Vagina (tissue), 2 donors: ENCODE results near the gene ANKRD22. TPM values are rescaled to one million over a fixed set of nuclear protein-coding genes. Genes with fewer than 3 reads are reported as not detected.

ENCODE experiments used
- DNase-seq, 2 donors: peaks; one replicate each; pipeline ENCODE4 v3.0.0-alpha.2; 2017; ENCODE audit errors: extremely low spot score in 2 of 2
- H3K27ac ChIP-seq: fragments of 200-600 bp; sonication (generic); one replicate; pipeline ENCODE4 v1.5.1; 2019
- H3K27me3 ChIP-seq: fragments of 200-600 bp; sonication (generic); one replicate; pipeline ENCODE4 v1.5.1; 2019
- H3K36me3 ChIP-seq, 2 donors: fragments of 200-600 bp; sonication (generic); one replicate each; pipeline ENCODE4 v1.5.1; 2017 to 2019
- H3K4me1 ChIP-seq: fragments of 200-600 bp; sonication (generic); one replicate; pipeline ENCODE4 v1.5.1; 2019
- H3K4me3 ChIP-seq, 2 donors: fragments of 200-600 bp; sonication (generic); 1 replicate in 1 of 2; 2 replicates in 1 of 2; pipeline ENCODE4 v1.5.1; 2016 to 2019
- H3K9me3 ChIP-seq: fragments of 200-600 bp; sonication (generic); one replicate; pipeline ENCODE4 v1.5.1; 2019
- POLR2A ChIP-seq, 2 donors: fragments of 450-650 bp; IDR thresholded peaks; one replicate each; pipeline ENCODE4 v1.6.1; 2017; ENCODE audit warnings: antibody characterized with exemption in 2 of 2, mild to moderate bottlenecking in 2 of 2, moderate library complexity in 2 of 2
- POLR2AphosphoS5 ChIP-seq, 2 donors: sonication (generic); formaldehyde crosslinking; IDR thresholded peaks; one replicate each; pipeline ENCODE4 v1.9.0; 2017; ENCODE audit warnings: antibody characterized with exemption in 2 of 2, mild to moderate bottlenecking in 2 of 2, low read depth in 1 of 2; ENCODE audit not compliant: insufficient read depth in 1 of 2
- intact Hi-C: fragments of 100-400 bp; cut with DNase I; formaldehyde crosslinking; loops from one replicate; pipeline ENCODE4 v1.15.1; 2023
- total RNA-seq: library from RNA; depleted of rRNA; stranded (reverse); fragments of >200 nt; gene quantifications from one replicate; pipeline ENCODE4 v1.2.3, GENCODE V29; 2016
- TF ChIP-seq, protein P1 (sequence below), 3 experiments: fragments of 450-650 bp in 2 of 3; fragments of 200-600 bp in 1 of 3; sonication (generic) in 1 of 3; IDR thresholded peaks; one replicate each; pipeline ENCODE4 v1.5.1; 2017 to 2019; ENCODE audit warnings: antibody characterized with exemption in 3 of 3, mild to moderate bottlenecking in 2 of 3, moderate library complexity in 2 of 3

Gene ANKRD22
- total RNA-seq, 1 donor from 2014 or later, result 4.4 TPM

GRCh38 chr10:88831709-88832108 is 19.9 kb downstream of the ANKRD22 start:
- intact Hi-C loops, result loop anchor here (10.0 kb wide), 1 partner anchor 383 kb away; no protein-coding TSS in a partner anchor
- no peak for DNase-seq
- TF ChIP-seq, protein P1, sequence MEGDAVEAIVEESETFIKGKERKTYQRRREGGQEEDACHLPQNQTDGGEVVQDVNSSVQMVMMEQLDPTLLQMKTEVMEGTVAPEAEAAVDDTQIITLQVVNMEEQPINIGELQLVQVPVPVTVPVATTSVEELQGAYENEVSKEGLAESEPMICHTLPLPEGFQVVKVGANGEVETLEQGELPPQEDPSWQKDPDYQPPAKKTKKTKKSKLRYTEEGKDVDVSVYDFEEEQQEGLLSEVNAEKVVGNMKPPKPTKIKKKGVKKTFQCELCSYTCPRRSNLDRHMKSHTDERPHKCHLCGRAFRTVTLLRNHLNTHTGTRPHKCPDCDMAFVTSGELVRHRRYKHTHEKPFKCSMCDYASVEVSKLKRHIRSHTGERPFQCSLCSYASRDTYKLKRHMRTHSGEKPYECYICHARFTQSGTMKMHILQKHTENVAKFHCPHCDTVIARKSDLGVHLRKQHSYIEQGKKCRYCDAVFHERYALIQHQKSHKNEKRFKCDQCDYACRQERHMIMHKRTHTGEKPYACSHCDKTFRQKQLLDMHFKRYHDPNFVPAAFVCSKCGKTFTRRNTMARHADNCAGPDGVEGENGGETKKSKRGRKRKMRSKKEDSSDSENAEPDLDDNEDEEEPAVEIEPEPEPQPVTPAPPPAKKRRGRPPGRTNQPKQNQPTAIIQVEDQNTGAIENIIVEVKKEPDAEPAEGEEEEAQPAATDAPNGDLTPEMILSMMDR (IDR thresholded peaks at IDR 0.05), result no peak
- TF ChIP-seq POLR2AphosphoS5 (IDR thresholded peaks at IDR 0.05; ENCODE audit: insufficient read depth in 1 of 2, low read depth in 1 of 2), result no peak
- TF ChIP-seq POLR2A (IDR thresholded peaks at IDR 0.05), result no peak

DNA sequence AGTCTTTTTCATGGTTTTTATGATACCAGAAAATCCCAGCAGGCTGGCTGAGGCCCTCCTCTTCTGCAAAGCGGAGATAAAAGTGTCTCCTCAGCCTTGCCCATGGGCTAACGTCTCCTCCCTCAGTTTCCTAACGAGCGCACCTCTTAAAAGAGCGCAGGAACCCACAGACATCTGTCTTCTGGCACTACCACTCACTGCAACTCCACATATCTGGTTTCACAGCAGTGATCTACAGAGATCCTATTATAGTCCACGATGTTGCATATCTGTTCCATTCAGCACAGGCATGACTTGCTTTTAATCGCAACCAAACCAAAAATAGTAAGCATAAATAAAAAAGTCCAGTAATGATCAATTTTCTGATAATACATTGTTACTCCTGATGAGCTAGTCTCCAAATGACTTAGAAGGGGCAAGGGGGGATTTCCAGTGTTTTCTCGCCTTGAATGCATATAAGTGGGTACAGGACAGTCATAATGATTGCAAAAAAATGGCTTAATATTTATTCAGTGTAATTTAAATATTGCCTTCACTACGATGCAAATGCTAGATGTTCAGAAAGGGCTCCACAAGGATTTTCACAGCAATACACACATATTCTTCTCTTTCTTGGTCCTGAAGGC is 20.9 kb downstream of the ANKRD22 start:
- Histone ChIP-seq H3K4me3 (no peak overlapping the region), H3K36me3 (no peaks in the 10 kb centered on the region), H3K27me3 (no peaks in the 10 kb centered on the region), H3K27ac (no peak overlapping the region), H3K9me3 (no peaks in the 10 kb centered on the region), H3K4me1 (no peaks in the 10 kb centered on the region)
- DNase-seq, result no peak
- no peak for TF ChIP-seq POLR2AphosphoS5 (IDR thresholded peaks at IDR 0.05; ENCODE audit: insufficient read depth in 1 of 2, low read depth in 1 of 2)
- TF ChIP-seq POLR2A (IDR thresholded peaks at IDR 0.05), result no peak
- TF ChIP-seq, protein P1 (IDR thresholded peaks at IDR 0.05), result no peak
- intact Hi-C loops, result loop anchor here (10.0 kb wide), 1 partner anchor 384 kb away; no protein-coding TSS in a partner anchor

More at GRCh38 chr10:88831709-88832108, 19.9 kb downstream of the ANKRD22 start:
- H3K4me3 ChIP-seq, result no peak overlapping the region
- no peaks in the 10 kb centered on the region for H3K4me1 ChIP-seq
- no peaks in the 10 kb centered on the region for H3K27me3 ChIP-seq
- H3K27ac ChIP-seq, result no peak overlapping the region
- no peaks in the 10 kb centered on the region for H3K9me3 ChIP-seq
- H3K36me3 ChIP-seq, result no peaks in the 10 kb centered on the region

- TF ChIP-seq, protein P1 (IDR thresholded peaks at IDR 0.05), result no peak
- TF ChIP-seq POLR2AphosphoS5 (IDR thresholded peaks at IDR 0.05; ENCODE audit: insufficient read depth in 1 of 2, low read depth in 1 of 2) (no peak), POLR2A (IDR thresholded peaks at IDR 0.05) (no peak)
- Histone ChIP-seq H3K27me3 (no peaks in the 10 kb centered on the region), H3K4me3 (no peak overlapping the region), H3K27ac (no peak overlapping the region), H3K4me1 (no peaks in the 10 kb centered on the region), H3K36me3 (no peaks in the 10 kb centered on the region), H3K9me3 (no peaks in the 10 kb centered on the region)
- no peak for DNase-seq
- intact Hi-C loops, result no loop called here
Measured at GRCh38 chr10:88828310-88828709, 23.3 kb downstream of the ANKRD22 start.

DNA sequence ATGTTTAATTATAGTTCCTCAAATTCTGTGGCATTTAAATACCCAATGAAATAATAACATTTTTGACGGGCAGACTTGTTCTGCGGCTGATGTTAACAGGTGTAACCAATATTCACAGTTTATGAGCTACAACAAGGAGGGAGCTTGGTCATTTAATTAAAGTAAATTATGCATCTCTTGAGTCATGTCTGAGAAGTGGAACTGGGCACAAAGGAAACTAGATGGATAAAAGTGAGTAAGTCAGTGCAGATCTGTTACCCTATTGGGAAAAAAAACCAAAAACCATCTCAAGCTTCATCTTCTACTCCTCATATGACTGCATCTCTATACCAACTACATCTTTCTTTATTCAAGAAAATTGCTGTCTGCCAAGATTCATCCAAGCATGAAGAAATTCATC is 24.0 kb downstream of the ANKRD22 start:
- TF ChIP-seq POLR2AphosphoS5 (IDR thresholded peaks at IDR 0.05; ENCODE audit: insufficient read depth in 1 of 2, low read depth in 1 of 2) (no peak), POLR2A (IDR thresholded peaks at IDR 0.05) (no peak)
- TF ChIP-seq, protein P1 (IDR thresholded peaks at IDR 0.05), result no peak
- Histone ChIP-seq H3K4me1 (no peaks in the 10 kb centered on the region), H3K27ac (no peak overlapping the region), H3K4me3 (no peak overlapping the region), H3K36me3 (no peaks in the 10 kb centered on the region), H3K9me3 (no peaks in the 10 kb centered on the region), H3K27me3 (no peaks in the 10 kb centered on the region)
- DNase-seq, result no peak
- intact Hi-C loops, result no loop called here

DNA sequence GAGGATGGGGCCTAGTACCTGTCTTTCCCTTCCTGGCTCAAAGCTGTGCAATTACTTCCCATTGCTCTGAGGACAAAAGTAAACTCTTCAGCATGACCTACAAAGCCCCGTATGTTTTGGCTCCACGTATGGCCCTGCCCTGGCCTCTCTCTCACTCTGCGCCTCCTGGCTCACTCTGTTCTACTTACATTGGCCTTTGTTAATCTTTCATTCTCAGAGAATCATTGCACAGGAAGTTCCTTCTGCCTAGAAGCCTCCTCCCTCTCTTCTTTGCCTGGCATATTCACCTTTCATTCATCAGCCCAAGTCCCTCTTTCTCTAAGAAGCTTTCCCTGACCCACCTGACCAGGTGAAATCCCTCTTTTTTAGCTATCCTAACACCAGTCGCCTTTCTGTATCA is 25.3 kb downstream of the ANKRD22 start:
- no peak for TF ChIP-seq POLR2AphosphoS5 (IDR thresholded peaks at IDR 0.05; ENCODE audit: insufficient read depth in 1 of 2, low read depth in 1 of 2)
- TF ChIP-seq, protein P1 (IDR thresholded peaks at IDR 0.05), result no peak
- no peak for TF ChIP-seq POLR2A (IDR thresholded peaks at IDR 0.05)
- no peak for DNase-seq
- no peak overlapping the region for H3K4me3 ChIP-seq
- peaks cover 3% of the 10 kb centered on the region for H3K4me1 ChIP-seq
- no peaks in the 10 kb centered on the region for H3K27me3 ChIP-seq
- intact Hi-C loops, result no loop called here
- no peaks in the 10 kb centered on the region for H3K9me3 ChIP-seq
- no peaks in the 10 kb centered on the region for H3K36me3 ChIP-seq
- H3K27ac ChIP-seq, result no peak overlapping the region
